Neural crest cell (in vitro differentiated cells): ENCODE results near the gene MYF6. TPM values are rescaled to one million over a fixed set of nuclear protein-coding genes. Genes with fewer than 3 reads are reported as not detected.

ENCODE experiments used
- DNase-seq: peaks from one replicate; pipeline ENCODE4 v3.0.0; 2021; ENCODE audit warnings: low read depth, mixed read lengths, low spot score
- H3K27ac Mint-ChIP-seq: one replicate; pipeline ENCODE4 v1.8.0; 2021; ENCODE audit warnings: mild to moderate bottlenecking, mixed read lengths; ENCODE audit not compliant: unreplicated experiment
- H3K27me3 Mint-ChIP-seq: 2 replicates; pipeline ENCODE4 v1.8.0; 2021; ENCODE audit warnings: low read depth, mild to moderate bottlenecking, mixed read lengths
- H3K36me3 Mint-ChIP-seq: 2 replicates; pipeline ENCODE4 v1.8.0; 2021; ENCODE audit warnings: low read depth, mild to moderate bottlenecking, mixed read lengths
- H3K4me1 Mint-ChIP-seq: 2 replicates; pipeline ENCODE4 v1.8.0; 2021; ENCODE audit warnings: mixed read lengths
- H3K4me3 Mint-ChIP-seq: one replicate; pipeline ENCODE4 v1.8.0; 2021; ENCODE audit warnings: mild to moderate bottlenecking, mixed read lengths
- H3K9me3 Mint-ChIP-seq: 2 replicates; pipeline ENCODE4 v1.8.0; 2021; ENCODE audit warnings: mixed read lengths
- CTCF ChIP-seq: fragments of 200-600 bp; sonication (generic); conservative IDR thresholded peaks from 2 replicates; pipeline ENCODE4 v1.5.0; 2021; ENCODE audit warnings: antibody characterized with exemption, mild to moderate bottlenecking
- total RNA-seq: library from RNA; stranded (reverse); gene quantifications from 2 replicates; pipeline ENCODE4 v1.2.1, GENCODE V29; 2021

MYF6 gene
- total RNA-seq, 1 donor from 2014 or later = not detected

GRCh38 chr12:80715713-80716249 lies 8.3 kb downstream of the MYF6 start:
- no peak overlapping the region for H3K4me3 Mint-ChIP-seq
- no peak for TF ChIP-seq CTCF
- peaks cover 7% of the 10 kb centered on the region for H3K4me1 Mint-ChIP-seq
- no peak for DNase-seq
- no peaks in the 10 kb centered on the region for H3K9me3 Mint-ChIP-seq
- H3K27ac Mint-ChIP-seq = no peak overlapping the region
- H3K27me3 Mint-ChIP-seq = peaks cover 48% of the 10 kb centered on the region
- H3K36me3 Mint-ChIP-seq = no peaks in the 10 kb centered on the region

- no peak for DNase-seq
- no peaks in the 10 kb centered on the region for H3K36me3 Mint-ChIP-seq
- H3K27me3 Mint-ChIP-seq = peaks cover 38% of the 10 kb centered on the region
- H3K4me3 Mint-ChIP-seq = no peak within 1 kb of the TSS
- H3K4me1 Mint-ChIP-seq = peaks cover 7% of the 10 kb centered on the region
- H3K9me3 Mint-ChIP-seq = no peaks in the 10 kb centered on the region
- no peak for TF ChIP-seq CTCF
- H3K27ac Mint-ChIP-seq = no peak within 1 kb of the TSS
Measured at GRCh38 chr12:80716696-80717469, 9.4 kb downstream of the MYF6 start, which contains the start of gene MYF5. TSS of gene MYF5 (plus strand) at chr12:80716912. CDS start at chr12:80717064, 152 bp downstream.

GRCh38 chr12:80717856-80718255 lies 10.4 kb downstream of the MYF6 start:
- Mint-ChIP-seq H3K27ac (no peak overlapping the region), H3K4me1 (peaks cover 7% of the 10 kb centered on the region), H3K36me3 (no peaks in the 10 kb centered on the region), H3K9me3 (no peaks in the 10 kb centered on the region), H3K27me3 (peaks cover 32% of the 10 kb centered on the region), H3K4me3 (no peak overlapping the region)
- no peak for DNase-seq
- no peak for TF ChIP-seq CTCF

- H3K27me3 Mint-ChIP-seq = peaks cover 8% of the 10 kb centered on the region
- no peak overlapping the region for H3K27ac Mint-ChIP-seq
- H3K4me1 Mint-ChIP-seq = no peaks in the 10 kb centered on the region
- H3K4me3 Mint-ChIP-seq = no peak overlapping the region
- no peaks in the 10 kb centered on the region for H3K9me3 Mint-ChIP-seq
- no peak for DNase-seq
- TF ChIP-seq CTCF = no peak
- H3K36me3 Mint-ChIP-seq = no peaks in the 10 kb centered on the region
Measured at GRCh38 chr12:80720516-80720915, 13.1 kb downstream of the MYF6 start.

GRCh38 chr12:80721326-80721725 lies 13.9 kb downstream of the MYF6 start:
- H3K36me3 Mint-ChIP-seq = no peaks in the 10 kb centered on the region
- peaks cover under 1% of the 10 kb centered on the region for H3K27me3 Mint-ChIP-seq
- no peaks in the 10 kb centered on the region for H3K9me3 Mint-ChIP-seq
- no peaks in the 10 kb centered on the region for H3K4me1 Mint-ChIP-seq
- DNase-seq = no peak
- no peak overlapping the region for H3K4me3 Mint-ChIP-seq
- no peak for TF ChIP-seq CTCF
- H3K27ac Mint-ChIP-seq = no peak overlapping the region
